ENCODE measurements around the gene BEND3. TPM values are rescaled to one million over a fixed set of nuclear protein-coding genes. Genes with fewer than 3 reads are reported as not detected.
A peak's percentile ranks its signal among the peaks of the same experiment; 100 is the strongest.

The BEND3 gene
- total RNA-seq, 1 experiment from 2014 or later = 70.2 TPM

DNA sequence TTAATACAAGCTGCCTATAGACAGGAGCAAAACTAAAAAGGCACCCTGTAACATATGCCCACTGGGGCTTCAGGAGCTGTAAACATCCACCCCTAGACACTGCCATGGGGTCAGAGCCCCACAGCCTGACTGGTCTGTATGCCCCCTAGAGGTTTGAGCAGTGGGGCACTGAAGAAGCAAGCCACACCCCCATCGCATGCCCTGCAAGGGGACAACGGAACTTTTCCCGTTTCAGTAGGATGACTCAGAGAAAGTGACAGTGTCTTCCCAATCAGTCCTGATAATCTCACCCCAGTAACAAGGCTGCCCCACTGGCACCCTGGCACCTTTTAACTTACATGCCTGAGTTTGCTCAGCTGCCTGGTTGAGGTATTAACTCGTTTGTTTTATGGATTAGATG lies 35.9 kb downstream of the BEND3 start:
- Mint-ChIP-seq H3K27me3 (ENCODE audit: low read depth) (no peaks in the 10 kb centered on the region), H3K36me3 (ENCODE audit: insufficient read depth in 1 of 3, low read depth in 3 of 3) (peaks cover 12 to 77% (median 72%) of the 10 kb centered on the region in 3 experiments; a peak in 6 of 7 replicates), H3K9me3 (no peaks in the 10 kb centered on the region; a peak in 1 of 5 replicates), H3K27ac (peak overlapping the region in 2 of 3 experiments; percentile 77; a peak in 3 of 7 replicates), H3K4me1 (peaks cover 12 to 15% of the 10 kb centered on the region in 2 experiments), H3K4me3 (no peak overlapping the region)
- Histone ChIP-seq H4K91ac (ENCODE audit: insufficient read length, low read depth, low read length) (no peak overlapping the region), H3K23me2 (ENCODE audit: insufficient read length, low read depth, low read length, poor library complexity, severe bottlenecking) (no peaks in the 10 kb centered on the region), H3K14ac (ENCODE audit: insufficient read depth, low read length) (no peak overlapping the region), H3K4me2 (ENCODE audit: insufficient read depth, insufficient read length, low read length) (no peak overlapping the region), H2AK5ac (ENCODE audit: insufficient read length, low read length) (no peak overlapping the region), H2BK5ac (ENCODE audit: insufficient read length, low read length) (no peak overlapping the region), H3K79me2 (ENCODE audit: insufficient read depth, low read length) (no peaks in the 10 kb centered on the region; the same call in 1 of the 2 replicates), H3K23ac (ENCODE audit: insufficient read length, low read depth, low read length) (no peak overlapping the region), H4K20me1 (ENCODE audit: control insufficient read depth, insufficient read depth, insufficient read length) (no peaks in the 10 kb centered on the region), H2BK12ac (ENCODE audit: insufficient read length, low read depth, low read length) (no peak overlapping the region), H2BK20ac (ENCODE audit: low read depth, low read length, poor library complexity, severe bottlenecking) (no peak overlapping the region), H3K79me1 (ENCODE audit: insufficient read depth, low read depth, low read length, poor library complexity, severe bottlenecking) (no peaks in the 10 kb centered on the region), H2BK120ac (ENCODE audit: low read depth, low read length, poor library complexity, severe bottlenecking) (no peak overlapping the region), H3T11ph (ENCODE audit: low read length) (no peak overlapping the region), H4K8ac (replicated peaks; ENCODE audit: insufficient read length, low read depth, low read length) (no peak overlapping the region), H3K56ac (ENCODE audit: insufficient read length, low read depth, low read length) (no peak overlapping the region), H3K4me1 (ENCODE audit: insufficient read depth, low read length) (0 out of 2 replicates have a peak, but pooled peaks cover 2% of the 10 kb centered on the region), H3K18ac (ENCODE audit: insufficient read length, low read depth, low read length) (no peak overlapping the region), H4K5ac (ENCODE audit: insufficient read length, low read depth, low read length) (no peak overlapping the region), H3K9ac (ENCODE audit: extremely low read depth, insufficient read length, low read length) (no peak overlapping the region), H3K4ac (ENCODE audit: low read depth, low read length) (no peak overlapping the region), H2BK15ac (ENCODE audit: low read depth, low read length) (no peak overlapping the region), H2AFZ (ENCODE audit: low read length) (no peak overlapping the region), H3K27me3 (ENCODE audit: insufficient read depth, low read length) (no peaks in the 10 kb centered on the region; the same call in 1 of the 2 replicates), H3K27ac (ENCODE audit: insufficient read length, low read depth, low read length) (no peak overlapping the region), H3K9me3 (ENCODE audit: control insufficient read depth, low read depth, low read length) (no peaks in the 10 kb centered on the region)
- no CpG with 5 or more reads among the region's 4 CpGs for WGBS (ENCODE audit: extremely low coverage, insufficient read length, low lambda C conversion rate)
- peak; percentile 70 for DNase-seq
- TF ChIP-seq, protein P1, sequence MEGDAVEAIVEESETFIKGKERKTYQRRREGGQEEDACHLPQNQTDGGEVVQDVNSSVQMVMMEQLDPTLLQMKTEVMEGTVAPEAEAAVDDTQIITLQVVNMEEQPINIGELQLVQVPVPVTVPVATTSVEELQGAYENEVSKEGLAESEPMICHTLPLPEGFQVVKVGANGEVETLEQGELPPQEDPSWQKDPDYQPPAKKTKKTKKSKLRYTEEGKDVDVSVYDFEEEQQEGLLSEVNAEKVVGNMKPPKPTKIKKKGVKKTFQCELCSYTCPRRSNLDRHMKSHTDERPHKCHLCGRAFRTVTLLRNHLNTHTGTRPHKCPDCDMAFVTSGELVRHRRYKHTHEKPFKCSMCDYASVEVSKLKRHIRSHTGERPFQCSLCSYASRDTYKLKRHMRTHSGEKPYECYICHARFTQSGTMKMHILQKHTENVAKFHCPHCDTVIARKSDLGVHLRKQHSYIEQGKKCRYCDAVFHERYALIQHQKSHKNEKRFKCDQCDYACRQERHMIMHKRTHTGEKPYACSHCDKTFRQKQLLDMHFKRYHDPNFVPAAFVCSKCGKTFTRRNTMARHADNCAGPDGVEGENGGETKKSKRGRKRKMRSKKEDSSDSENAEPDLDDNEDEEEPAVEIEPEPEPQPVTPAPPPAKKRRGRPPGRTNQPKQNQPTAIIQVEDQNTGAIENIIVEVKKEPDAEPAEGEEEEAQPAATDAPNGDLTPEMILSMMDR (conservative IDR thresholded peaks at IDR 0.05) = peak; percentile 34; the same call in 1 of the 3 replicates

All from H9 (cell line).